H9 (cell line): Measurements from ENCODE around the gene GALNT17. TPM values are rescaled to one million over a fixed set of nuclear protein-coding genes. Genes with fewer than 3 reads are reported as not detected.

Source experiments
- DNase-seq: peaks from one replicate; pipeline ENCODE4 v3.0.0-alpha.2; 2017
- H2AFZ ChIP-seq: one replicate; pipeline ENCODE4 v1.6.1; 2013; ENCODE audit warnings: mild to moderate bottlenecking, low read length, control low read depth, moderate library complexity
- H2AK5ac ChIP-seq: 2 replicates; pipeline ENCODE4 v1.6.1; 2013; ENCODE audit warnings: low read length, control low read depth, mixed read lengths; ENCODE audit not compliant: insufficient read length
- H2BK120ac ChIP-seq: one replicate; pipeline ENCODE4 v1.6.1; 2013; ENCODE audit warnings: low read depth, mild to moderate bottlenecking, low read length, control low read depth, inconsistent platforms; ENCODE audit not compliant: poor library complexity, severe bottlenecking
- H2BK12ac ChIP-seq: 2 replicates; pipeline ENCODE4 v1.6.1; 2013; ENCODE audit warnings: low read length, control low read depth, mixed read lengths, low read depth; ENCODE audit not compliant: insufficient read length
- H2BK15ac ChIP-seq: 2 replicates; pipeline ENCODE4 v1.6.1; 2013; ENCODE audit warnings: low read depth, low read length, control low read depth
- H2BK20ac ChIP-seq: one replicate; pipeline ENCODE4 v1.6.1; 2013; ENCODE audit warnings: low read depth, mild to moderate bottlenecking, low read length, control low read depth, inconsistent platforms; ENCODE audit not compliant: poor library complexity, severe bottlenecking
- H2BK5ac ChIP-seq: 2 replicates; pipeline ENCODE4 v1.6.1; 2013; ENCODE audit warnings: low read length, control low read depth, mixed read lengths; ENCODE audit not compliant: insufficient read length
- H3K14ac ChIP-seq: 2 replicates; pipeline ENCODE4 v1.6.1; 2013; ENCODE audit warnings: low read length, control low read depth; ENCODE audit not compliant: insufficient read depth
- H3K18ac ChIP-seq: 2 replicates; pipeline ENCODE4 v1.6.1; 2013; ENCODE audit warnings: low read depth, mild to moderate bottlenecking, mixed read lengths, low read length, control low read depth; ENCODE audit not compliant: insufficient read length
- H3K23ac ChIP-seq: 2 replicates; pipeline ENCODE4 v1.6.1; 2013; ENCODE audit warnings: low read length, control low read depth, mixed read lengths, low read depth; ENCODE audit not compliant: insufficient read length
- H3K23me2 ChIP-seq: 2 replicates; pipeline ENCODE4 v1.6.1; 2013; ENCODE audit warnings: low read depth, mild to moderate bottlenecking, mixed read lengths, low read length, control low read depth; ENCODE audit not compliant: insufficient read length, poor library complexity, severe bottlenecking
- H3K27ac ChIP-seq: 2 replicates; pipeline ENCODE4 v1.5.1; 2013; ENCODE audit warnings: low read length, control low read depth, mixed read lengths, low read depth; ENCODE audit not compliant: insufficient read length
- H3K27me3 ChIP-seq: 2 replicates; pipeline ENCODE4 v1.6.1; 2013; ENCODE audit warnings: low read length, control low read depth, inconsistent platforms; ENCODE audit not compliant: insufficient read depth
- H3K4ac ChIP-seq: 2 replicates; pipeline ENCODE4 v1.6.1; 2013; ENCODE audit warnings: low read depth, mild to moderate bottlenecking, control low read depth, inconsistent platforms, low read length, moderate library complexity
- H3K4me1 ChIP-seq: 2 replicates; pipeline ENCODE4 v1.6.1; 2013; ENCODE audit warnings: low read length, control low read depth, inconsistent platforms; ENCODE audit not compliant: insufficient read depth
- H3K4me2 ChIP-seq: 2 replicates; pipeline ENCODE4 v1.6.1; 2013; ENCODE audit warnings: low read length, control low read depth, mixed read lengths; ENCODE audit not compliant: insufficient read length, insufficient read depth
- H3K56ac ChIP-seq: 2 replicates; pipeline ENCODE4 v1.6.1; 2013; ENCODE audit warnings: low read depth, mild to moderate bottlenecking, mixed read lengths, low read length, control low read depth; ENCODE audit not compliant: insufficient read length
- H3K79me1 ChIP-seq: 2 replicates; pipeline ENCODE4 v1.6.1; 2013; ENCODE audit warnings: low read depth, mild to moderate bottlenecking, moderate library complexity, low read length, control low read depth, inconsistent platforms; ENCODE audit not compliant: insufficient read depth, poor library complexity, severe bottlenecking
- H3K79me2 ChIP-seq: 2 replicates; pipeline ENCODE4 v1.6.1; 2013; ENCODE audit warnings: low read length, control low read depth, inconsistent platforms; ENCODE audit not compliant: insufficient read depth
- H3K9ac ChIP-seq: 2 replicates; pipeline ENCODE4 v1.6.1; 2013; ENCODE audit warnings: low read length, control low read depth, mixed read lengths; ENCODE audit not compliant: insufficient read length; ENCODE audit errors: extremely low read depth
- H3K9me3 ChIP-seq: one replicate; pipeline ENCODE4 v1.6.1; 2013; ENCODE audit warnings: low read depth, low read length, inconsistent platforms; ENCODE audit not compliant: control insufficient read depth
- H3T11ph ChIP-seq: one replicate; pipeline ENCODE4 v1.6.1; 2013; ENCODE audit warnings: mild to moderate bottlenecking, low read length, control low read depth, inconsistent platforms
- H4K20me1 ChIP-seq: one replicate; pipeline ENCODE4 v1.6.1; 2013; ENCODE audit not compliant: control insufficient read depth, insufficient read length, insufficient read depth
- H4K5ac ChIP-seq: 2 replicates; pipeline ENCODE4 v1.6.1; 2013; ENCODE audit warnings: low read depth, mild to moderate bottlenecking, mixed read lengths, low read length, control low read depth; ENCODE audit not compliant: insufficient read length
- H4K8ac ChIP-seq: replicated peaks from 2 replicates; pipeline ENCODE4 v1.6.1; 2013; ENCODE audit warnings: low read length, control low read depth, mixed read lengths, low read depth; ENCODE audit not compliant: insufficient read length
- H4K91ac ChIP-seq: 2 replicates; pipeline ENCODE4 v1.6.1; 2013; ENCODE audit warnings: low read depth, mild to moderate bottlenecking, moderate library complexity, mixed read lengths, low read length, control low read depth; ENCODE audit not compliant: insufficient read length
- H3K27ac Mint-ChIP-seq, 3 experiments: 2 replicates in 2 of 3; 3 replicates in 1 of 3; pipeline ENCODE4 v1.8.0; 2020 to 2021; ENCODE audit warnings: mixed read lengths in 3 of 3, mild to moderate bottlenecking in 1 of 3, moderate library complexity in 1 of 3
- H3K27me3 Mint-ChIP-seq: 2 replicates; pipeline ENCODE4 v1.8.0; 2021; ENCODE audit warnings: low read depth, mild to moderate bottlenecking, moderate library complexity, mixed read lengths
- H3K36me3 Mint-ChIP-seq, 3 experiments: 2 replicates in 2 of 3; 3 replicates in 1 of 3; pipeline ENCODE4 v1.8.0; 2020 to 2021; ENCODE audit warnings: low read depth in 3 of 3, mixed read lengths in 3 of 3; ENCODE audit not compliant: insufficient read depth in 1 of 3
- H3K4me1 Mint-ChIP-seq, 2 experiments: 2 replicates each; pipeline ENCODE4 v1.8.0; 2020; ENCODE audit warnings: mixed read lengths in 2 of 2
- H3K4me3 Mint-ChIP-seq, 2 experiments: 2 replicates in 1 of 2; 3 replicates in 1 of 2; pipeline ENCODE4 v1.8.0; 2020 to 2021; ENCODE audit warnings: mild to moderate bottlenecking in 2 of 2, mixed read lengths in 2 of 2, moderate library complexity in 1 of 2
- H3K9me3 Mint-ChIP-seq, 2 experiments: 2 replicates in 1 of 2; 3 replicates in 1 of 2; pipeline ENCODE4 v1.8.0; 2020; ENCODE audit warnings: mild to moderate bottlenecking in 2 of 2, mixed read lengths in 2 of 2, moderate library complexity in 1 of 2
- WGBS: extraction: QIAGEN DNeasy Blood & Tissue Kit; methylation state at CpG from one replicate; pipeline ENCODE4 v1.1.7; 2013; ENCODE audit warnings: missing lambda C conversion rate, low lambda C conversion rate, mixed read lengths; ENCODE audit not compliant: insufficient read length; ENCODE audit errors: extremely low coverage; 5-methylcytosine and 5-hydroxymethylcytosine counted together
- total RNA-seq: library from RNA; stranded (reverse); gene quantifications from 2 replicates; pipeline ENCODE4 v1.2.1, GENCODE V29; 2021
- TF ChIP-seq, protein P1 (sequence below): fragments of 200-600 bp; sonication (generic); conservative IDR thresholded peaks from 3 replicates; pipeline ENCODE4 v1.8.0; 2021; ENCODE audit warnings: antibody characterized with exemption, mild to moderate bottlenecking

The GALNT17 gene
- total RNA-seq, 1 experiment from 2014 or later = 43.2 TPM

DNA sequence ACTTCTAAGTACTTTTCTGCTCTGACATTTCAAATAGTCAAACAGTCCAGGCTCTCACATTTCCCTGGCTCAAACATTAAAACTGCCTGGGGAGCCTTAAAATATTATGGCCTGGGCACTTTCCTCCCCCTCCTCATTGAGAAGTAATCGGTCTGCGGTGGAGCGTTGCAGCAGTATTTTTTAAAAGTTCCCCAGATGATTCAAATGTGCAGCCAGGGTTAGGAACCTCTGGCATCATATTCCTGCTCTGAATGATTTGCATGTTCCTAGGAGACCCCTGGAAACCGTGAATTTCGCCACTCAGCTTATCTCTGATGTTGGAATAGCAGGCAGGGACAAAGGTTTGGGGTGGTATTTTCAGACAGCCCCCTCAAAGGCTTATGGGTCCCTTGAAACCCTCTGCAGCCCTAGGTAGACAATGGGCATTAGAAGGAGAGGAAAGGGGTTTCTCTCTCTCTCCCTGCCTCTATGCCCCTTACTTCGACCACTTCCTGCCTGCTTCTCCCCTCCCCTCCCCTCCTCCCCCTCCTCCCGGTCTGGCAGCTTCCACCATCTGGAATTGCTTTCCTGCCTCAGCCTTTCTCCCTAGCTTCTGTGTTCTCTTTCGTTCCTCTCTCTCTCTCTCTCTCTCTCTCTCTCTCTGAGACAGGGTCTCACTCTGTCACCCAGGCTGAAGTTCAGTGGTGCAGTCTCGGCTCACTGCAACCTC, 622.2 kb downstream of the GALNT17 start:
- no peak overlapping the region for H2AFZ ChIP-seq
- DNase-seq = no peak

More for the DNA sequence above, 622.2 kb downstream of the GALNT17 start:
- H3K4me3 Mint-ChIP-seq = no peak overlapping the region
- no peak overlapping the region for H3K9ac ChIP-seq
- no peak overlapping the region for H3K27ac Mint-ChIP-seq
- peaks cover 3 to 20% of the 10 kb centered on the region in 2 experiments; a peak in 4 of 5 replicates for H3K9me3 Mint-ChIP-seq
- peaks cover 3% of the 10 kb centered on the region in 3 experiments; a peak in 3 of 7 replicates for H3K36me3 Mint-ChIP-seq
- H3K27me3 ChIP-seq = no peaks in the 10 kb centered on the region
- peaks cover 3% of the 10 kb centered on the region for H4K20me1 ChIP-seq
- no peak overlapping the region for H2AK5ac ChIP-seq
- no peak overlapping the region for H4K5ac ChIP-seq
- no peak overlapping the region for H3K14ac ChIP-seq
- no peak overlapping the region for H2BK15ac ChIP-seq
- TF ChIP-seq, protein P1, sequence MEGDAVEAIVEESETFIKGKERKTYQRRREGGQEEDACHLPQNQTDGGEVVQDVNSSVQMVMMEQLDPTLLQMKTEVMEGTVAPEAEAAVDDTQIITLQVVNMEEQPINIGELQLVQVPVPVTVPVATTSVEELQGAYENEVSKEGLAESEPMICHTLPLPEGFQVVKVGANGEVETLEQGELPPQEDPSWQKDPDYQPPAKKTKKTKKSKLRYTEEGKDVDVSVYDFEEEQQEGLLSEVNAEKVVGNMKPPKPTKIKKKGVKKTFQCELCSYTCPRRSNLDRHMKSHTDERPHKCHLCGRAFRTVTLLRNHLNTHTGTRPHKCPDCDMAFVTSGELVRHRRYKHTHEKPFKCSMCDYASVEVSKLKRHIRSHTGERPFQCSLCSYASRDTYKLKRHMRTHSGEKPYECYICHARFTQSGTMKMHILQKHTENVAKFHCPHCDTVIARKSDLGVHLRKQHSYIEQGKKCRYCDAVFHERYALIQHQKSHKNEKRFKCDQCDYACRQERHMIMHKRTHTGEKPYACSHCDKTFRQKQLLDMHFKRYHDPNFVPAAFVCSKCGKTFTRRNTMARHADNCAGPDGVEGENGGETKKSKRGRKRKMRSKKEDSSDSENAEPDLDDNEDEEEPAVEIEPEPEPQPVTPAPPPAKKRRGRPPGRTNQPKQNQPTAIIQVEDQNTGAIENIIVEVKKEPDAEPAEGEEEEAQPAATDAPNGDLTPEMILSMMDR = no peak
- no peak overlapping the region for H3T11ph ChIP-seq
- peaks cover 3% of the 10 kb centered on the region for H3K23me2 ChIP-seq
- H3K27ac ChIP-seq = no peak overlapping the region
- H3K79me2 ChIP-seq = no peaks in the 10 kb centered on the region
- H3K4ac ChIP-seq = no peak overlapping the region
- no peak overlapping the region for H2BK5ac ChIP-seq
- no peak overlapping the region for H3K4me2 ChIP-seq
- no peak overlapping the region for H2BK12ac ChIP-seq
- no peak overlapping the region for H4K91ac ChIP-seq
- H3K18ac ChIP-seq = no peak overlapping the region
- H3K4me1 ChIP-seq = no peaks in the 10 kb centered on the region
- H3K9me3 ChIP-seq = no peaks in the 10 kb centered on the region
- peaks cover 6 to 11% of the 10 kb centered on the region in 2 experiments for H3K4me1 Mint-ChIP-seq
- H2BK120ac ChIP-seq = no peak overlapping the region
- H2BK20ac ChIP-seq = no peak overlapping the region
- no peak overlapping the region for H3K56ac ChIP-seq
- WGBS = no CpG with 5 or more reads among the region's 9 CpGs
- H4K8ac ChIP-seq = no peak overlapping the region
- no peaks in the 10 kb centered on the region for H3K79me1 ChIP-seq
- no peak overlapping the region for H3K23ac ChIP-seq
- H3K27me3 Mint-ChIP-seq = peaks cover 49% of the 10 kb centered on the region
